HG03378 (cell line): ENCODE measurements around the gene SLC8B1.

ENCODE experiments used
- ATAC-seq: cut with Tn5 transposase; IDR thresholded peaks from one replicate; pipeline ENCODE4 v1.9.1; 2021; ENCODE audit warnings: mild to moderate bottlenecking, moderate library complexity; ENCODE audit not compliant: unreplicated experiment

SLC8B1 gene

DNA sequence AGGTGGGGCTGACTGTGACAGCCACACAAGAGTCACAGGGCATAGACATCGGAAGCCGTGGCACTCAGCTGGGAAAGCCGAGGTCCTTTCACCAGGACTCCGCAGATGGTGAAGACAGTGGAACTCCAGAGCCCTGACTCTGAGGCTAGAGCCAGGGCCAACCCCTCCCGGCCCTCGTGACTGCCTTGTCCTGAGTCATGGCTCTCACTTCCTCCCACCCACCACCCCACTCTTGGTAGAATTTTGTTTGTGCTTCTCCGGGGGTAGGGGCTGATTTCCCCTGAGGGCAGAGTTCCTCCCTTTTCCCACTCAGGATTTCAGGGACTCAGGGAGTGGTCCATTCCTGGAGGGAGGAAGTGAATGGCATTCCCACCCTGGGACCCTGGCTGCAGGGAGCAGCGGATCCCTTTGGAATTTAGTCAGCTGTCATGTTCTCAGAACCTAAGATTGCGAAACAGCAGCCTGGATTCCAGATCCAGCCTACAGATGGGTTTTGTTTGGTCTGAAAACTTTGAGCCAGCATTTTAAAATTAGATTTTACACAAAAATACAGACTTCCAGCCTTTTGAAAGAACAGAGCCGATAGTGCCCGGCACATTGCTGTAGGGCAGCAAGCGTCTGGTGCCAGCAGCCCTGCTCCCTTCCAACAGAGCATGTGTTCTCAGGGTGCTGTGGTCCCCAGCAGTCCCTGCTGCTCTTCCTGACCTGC, 62.9 kb downstream of the SLC8B1 start:
- ATAC-seq, result no peak

DNA sequence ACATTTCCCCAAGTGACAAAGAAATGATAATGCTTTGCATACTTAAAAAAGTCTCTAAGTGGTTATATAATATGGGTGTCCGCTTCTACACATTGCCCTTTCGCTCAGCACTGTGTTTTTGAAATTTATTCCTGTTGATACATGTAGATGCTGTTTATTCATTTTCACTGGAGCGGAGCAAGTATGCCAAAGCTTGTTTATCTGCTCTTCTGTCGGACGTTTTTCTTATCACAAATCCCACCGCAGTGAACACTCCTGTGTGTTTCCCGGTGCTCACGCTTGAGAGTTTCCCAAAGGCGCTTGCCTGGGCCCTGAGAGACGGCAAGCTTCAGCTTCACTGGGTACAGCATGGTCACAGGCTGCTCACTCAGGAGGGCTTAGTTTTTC, 63.5 kb downstream of the SLC8B1 start:
- ATAC-seq, result no peak

DNA sequence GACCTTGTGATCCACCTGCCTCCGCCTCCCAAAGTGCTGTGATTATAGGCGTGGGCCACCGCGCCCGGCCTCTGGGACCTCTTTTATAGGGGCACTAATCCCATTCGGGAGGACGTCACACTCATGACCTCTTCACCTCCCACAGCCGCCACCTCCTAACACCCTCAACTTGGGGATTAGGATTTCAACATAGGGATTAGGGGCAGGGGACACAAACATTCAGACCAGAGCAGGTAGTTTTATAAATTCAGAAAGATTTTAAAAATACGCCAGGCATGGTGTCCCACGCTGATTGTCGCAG, 64.2 kb downstream of the SLC8B1 start:
- no peak for ATAC-seq

DNA sequence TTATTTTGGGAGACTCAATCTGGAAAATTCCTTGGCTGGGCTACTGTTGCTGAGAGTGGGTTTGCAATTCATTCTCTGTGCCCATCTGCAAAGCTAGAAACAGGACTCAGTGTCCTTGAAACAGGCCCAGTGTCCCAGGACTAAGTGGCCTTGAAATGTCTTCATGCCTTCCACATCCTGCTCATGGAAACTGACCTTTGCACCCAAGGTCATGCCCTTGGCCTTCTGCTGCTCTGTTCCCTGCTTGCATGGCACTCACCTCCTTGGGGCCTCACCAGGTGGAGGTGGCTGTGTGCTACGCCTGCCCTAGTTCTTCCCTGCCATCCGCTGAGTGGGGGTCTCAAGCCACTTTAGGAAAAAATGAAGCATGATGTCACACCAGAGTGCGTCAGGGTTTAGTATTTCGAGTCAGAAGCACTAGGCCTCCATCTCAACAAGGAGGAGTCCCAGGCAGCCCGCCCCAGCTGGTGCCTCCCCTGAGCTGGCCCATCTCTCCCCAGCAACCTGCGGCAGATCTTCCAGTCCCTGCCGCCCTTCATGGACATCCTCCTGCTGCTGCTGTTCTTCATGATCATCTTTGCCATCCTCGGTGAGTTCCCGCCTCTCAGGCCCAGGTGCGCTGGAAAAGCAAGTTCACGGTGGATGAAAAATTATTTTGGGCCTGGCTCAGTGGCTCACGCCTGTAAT, 65.5 kb downstream of the SLC8B1 start:
- no peak for ATAC-seq

DNA sequence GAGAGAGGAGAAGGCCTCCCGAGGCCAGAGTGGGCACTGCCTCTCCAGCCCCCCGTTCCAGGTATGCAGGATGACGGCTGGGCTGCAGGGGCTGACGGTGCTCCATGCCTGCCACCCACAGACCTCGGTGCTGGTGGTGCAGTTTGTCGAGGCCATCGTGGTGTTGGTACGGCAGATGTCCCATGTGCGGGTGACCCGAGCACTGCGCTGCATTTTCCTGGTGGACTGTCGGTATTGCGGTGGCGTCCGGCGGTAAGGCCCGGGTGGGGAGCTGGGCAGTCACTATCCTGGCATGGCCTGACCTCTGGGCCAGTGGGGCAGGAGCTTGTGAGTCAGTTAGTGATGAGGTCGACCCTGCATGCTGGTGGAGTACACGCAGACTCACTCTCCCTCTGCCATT, 66.3 kb downstream of the SLC8B1 start:
- ATAC-seq, result no peak

DNA sequence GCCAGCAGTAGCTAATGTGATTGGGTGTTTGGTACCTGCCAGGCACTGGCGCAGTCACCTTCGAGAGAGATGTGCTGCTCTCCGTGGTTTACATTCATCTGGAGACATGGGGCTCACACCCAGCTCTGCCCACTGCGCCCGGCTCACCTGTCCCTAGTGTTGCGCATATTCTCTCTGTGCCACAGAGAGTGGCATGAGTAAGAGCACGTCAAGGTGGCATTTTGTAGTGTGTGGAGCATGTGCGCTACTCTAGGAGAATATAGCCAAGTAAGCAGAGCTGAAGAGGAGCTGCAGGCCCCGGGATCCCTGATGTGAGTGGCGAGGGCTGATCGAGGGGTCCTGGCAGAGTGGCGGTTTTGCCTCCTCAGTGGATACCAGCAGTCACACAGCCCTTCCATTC, 66.8 kb downstream of the SLC8B1 start:
- no peak for ATAC-seq

DNA sequence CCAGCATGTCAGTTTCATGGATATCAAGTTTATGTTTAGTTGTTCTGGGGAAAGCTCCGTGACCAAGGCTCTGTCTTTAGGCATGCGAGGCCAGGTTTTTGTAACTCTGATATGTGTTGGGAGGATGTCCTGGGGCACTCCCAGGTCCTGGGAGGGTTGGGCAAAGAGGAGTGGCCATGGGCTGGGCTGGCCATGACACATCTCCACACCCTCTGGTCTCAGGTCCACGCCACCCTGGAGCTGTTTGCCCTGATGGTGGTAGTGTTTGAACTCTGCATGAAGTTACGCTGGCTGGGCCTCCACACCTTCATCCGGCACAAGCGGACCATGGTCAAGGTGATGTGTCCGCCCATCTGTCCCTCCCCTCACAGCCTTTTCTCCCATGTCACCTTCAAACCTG, 67.3 kb downstream of the SLC8B1 start:
- no peak for ATAC-seq

DNA sequence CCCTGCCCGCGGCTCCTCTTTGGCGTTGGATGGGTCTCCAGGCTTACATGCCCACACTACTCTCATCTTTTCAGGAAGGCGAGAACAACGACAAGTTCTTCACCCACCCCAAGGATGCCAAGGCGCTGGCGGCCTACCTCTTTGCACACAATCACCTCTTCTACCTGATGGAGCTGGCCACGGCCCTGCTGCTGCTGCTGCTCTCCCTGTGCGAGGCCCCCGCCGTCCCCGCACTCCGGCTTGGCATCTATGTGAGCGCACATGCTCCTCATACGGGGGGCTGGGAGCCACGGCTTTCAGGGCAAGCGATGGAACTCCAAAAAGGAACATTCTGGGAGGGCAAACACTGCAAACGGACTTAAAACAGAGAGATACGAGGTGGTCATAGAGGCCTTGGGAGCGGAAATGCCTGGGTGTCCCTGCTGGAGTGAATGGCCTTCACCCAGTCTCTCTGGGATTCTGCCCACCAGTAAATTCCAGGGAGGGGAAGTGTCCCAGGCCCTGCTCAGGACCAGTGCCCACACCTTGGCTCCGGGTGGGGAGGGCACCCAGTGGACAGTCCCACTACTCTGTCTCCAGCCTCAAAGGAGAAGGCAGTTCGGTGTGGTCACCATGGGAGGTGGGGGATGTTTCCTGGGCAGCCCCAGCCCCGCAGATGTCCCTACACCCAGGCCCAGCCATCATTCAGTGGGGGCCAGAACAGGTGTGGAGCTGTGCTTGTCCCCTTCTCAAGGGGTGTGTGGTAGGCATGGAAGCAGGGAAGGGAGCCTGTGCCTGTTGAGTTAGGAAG, 68.6 kb downstream of the SLC8B1 start:
- no peak for ATAC-seq

DNA sequence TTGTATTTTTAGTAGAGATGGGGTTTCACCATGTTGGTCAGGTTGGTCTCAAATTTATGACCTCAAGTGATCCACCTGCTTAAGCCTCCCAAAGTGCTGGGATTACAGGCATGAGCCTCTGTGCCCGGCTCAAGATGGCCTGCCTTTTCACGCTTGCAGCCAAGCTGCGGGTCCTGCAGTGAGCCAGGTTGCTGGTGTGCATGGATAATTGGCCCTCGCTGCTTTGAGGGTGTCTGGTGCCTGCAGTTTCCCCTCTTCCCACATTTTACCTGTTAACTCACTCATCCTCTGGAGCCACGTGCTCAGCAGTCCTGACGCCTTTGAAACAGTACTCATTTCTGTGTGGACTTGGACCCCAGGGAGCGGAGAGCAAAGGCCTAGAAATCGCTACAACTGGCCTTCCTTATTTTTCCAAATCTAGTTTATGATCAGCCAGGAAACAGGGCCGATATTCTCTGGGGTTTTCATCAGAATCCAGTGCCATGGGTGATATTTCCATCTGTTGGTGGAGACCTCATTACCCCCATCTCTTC, 71.4 kb downstream of the SLC8B1 start:
- no peak for ATAC-seq

DNA sequence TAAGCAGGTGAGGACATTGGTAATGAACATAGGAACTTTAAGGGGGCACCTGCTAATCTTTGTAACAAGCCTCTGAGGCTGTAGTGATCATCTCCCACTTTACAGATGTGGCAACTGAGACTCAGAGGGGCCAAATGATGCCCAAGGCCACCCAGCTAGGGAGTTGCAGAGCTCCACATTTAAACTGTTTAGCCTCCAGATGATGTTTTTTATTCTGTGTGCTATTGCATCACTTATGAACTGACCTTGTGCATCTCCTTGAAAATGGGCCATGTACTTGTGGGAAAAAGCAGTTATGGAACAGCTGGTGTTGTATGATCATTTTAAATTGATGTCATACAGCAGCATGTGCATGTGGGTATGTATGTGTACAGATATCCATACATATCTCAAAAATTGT, 72.2 kb downstream of the SLC8B1 start:
- no peak for ATAC-seq

DNA sequence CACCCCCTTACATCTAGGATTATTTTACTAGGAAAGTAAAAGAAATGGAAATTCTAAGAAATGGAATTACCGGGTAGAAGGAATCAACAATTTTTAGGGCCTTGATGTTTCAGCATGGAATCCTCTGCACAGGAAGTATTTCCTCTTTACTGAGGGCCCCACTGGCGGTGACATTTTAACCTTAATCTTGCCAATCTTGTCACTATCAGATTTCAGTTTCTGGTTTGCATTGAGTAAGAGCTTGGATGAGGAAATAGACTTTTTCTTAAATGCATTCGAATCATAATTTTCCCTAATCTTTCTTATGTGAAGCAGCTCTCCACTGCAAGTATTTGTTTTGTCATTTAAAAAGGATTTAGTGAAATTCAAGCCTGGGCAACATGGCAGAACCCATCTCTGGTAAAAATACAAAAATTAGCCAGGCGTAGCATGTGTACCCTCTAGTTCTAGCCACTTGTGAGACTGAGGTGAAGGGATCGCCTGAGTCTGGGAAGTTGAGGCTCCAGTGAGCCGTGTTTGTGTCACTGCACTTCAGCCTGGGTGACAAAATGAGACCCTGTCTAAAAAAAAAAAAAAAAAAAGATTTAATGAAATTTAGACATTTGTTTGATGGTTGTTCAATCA, 73.0 kb downstream of the SLC8B1 start:
- no peak for ATAC-seq

DNA sequence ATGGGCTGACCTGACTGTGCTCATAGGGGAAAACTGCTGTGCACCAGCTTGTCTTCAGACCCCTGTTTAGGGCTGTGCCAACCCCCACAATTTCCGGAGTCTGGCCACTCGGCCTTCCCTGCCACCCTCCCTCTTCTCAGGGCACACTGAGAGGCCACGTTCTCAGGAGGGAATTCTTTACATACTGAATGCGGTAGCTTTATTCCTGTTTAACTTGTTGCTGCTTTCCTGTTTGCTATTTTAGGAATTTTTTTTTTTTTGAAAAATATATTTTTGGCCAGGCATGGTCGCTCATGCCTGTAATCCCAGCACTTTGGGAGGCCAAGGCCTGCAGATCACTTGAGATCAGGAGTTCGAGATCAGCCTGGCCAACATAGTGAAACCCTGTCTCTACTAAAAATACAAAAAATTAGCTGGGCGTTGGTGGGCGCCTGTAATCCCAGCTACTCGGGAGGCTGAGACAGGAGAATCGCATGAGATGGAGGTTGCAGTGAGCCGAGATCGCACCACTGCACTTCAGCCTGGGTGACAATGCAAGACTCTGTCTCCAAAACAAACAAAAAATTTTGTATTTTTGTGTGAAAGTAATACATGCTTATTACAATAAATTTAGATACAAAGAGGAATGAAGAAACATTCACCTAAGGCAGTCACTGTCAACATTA, 74.1 kb downstream of the SLC8B1 start:
- ATAC-seq, result no peak

DNA sequence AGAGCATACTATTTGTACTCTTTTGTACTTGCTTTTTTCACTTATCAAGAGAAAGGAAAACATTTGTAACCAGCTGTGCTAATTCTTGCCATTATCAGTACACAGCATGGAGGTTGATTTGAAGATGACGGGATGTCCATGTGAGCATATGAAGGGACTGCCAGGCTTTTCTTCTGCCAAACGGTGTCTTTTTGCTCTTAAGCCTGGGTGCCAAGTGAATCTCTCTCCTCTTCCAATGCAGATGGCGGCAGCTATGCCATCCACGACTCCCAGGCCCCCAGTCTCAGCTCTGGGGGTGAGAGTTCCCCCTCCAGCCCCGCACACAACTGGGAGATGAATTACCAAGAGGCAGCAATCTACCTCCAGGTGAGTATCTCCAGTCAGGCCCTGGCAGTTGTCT, 74.8 kb downstream of the SLC8B1 start:
- ATAC-seq, result no peak

DNA sequence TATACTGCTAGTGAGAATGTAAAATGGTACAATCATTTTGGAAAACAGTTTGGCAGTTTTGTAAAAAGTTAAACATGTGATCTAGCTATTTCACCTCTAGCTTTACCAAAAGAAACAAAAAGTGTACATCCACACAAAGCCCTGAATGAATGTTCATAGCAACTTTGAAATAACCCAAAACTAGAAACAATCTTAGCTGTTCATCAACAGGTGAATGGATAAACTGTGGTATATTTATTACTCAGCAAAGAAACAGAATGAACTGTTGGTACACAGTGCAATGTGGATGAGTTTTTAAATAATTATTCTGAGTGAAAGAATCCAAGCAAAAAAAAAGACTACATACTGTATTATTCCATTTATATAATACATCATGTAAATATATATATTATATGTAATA, 77.3 kb downstream of the SLC8B1 start:
- no peak for ATAC-seq

DNA sequence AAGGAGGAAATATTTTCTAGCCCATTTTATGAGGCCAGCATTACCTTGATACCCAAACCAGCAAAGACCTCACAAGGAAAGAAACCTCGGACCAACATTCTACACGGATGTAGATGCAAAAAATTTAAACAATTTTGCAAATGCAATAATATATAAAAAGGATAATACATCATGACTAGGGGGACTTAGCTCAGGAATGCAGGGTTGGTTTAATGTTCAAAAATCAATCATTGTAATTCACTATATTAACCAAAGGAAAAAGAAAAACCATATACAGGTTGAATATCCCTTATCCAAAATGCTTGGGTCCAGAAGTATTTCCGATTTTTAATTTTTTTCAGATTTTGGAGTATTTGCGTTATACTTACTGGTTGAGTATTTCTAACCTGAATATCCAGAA, 80.6 kb downstream of the SLC8B1 start:
- ATAC-seq, result no peak

DNA sequence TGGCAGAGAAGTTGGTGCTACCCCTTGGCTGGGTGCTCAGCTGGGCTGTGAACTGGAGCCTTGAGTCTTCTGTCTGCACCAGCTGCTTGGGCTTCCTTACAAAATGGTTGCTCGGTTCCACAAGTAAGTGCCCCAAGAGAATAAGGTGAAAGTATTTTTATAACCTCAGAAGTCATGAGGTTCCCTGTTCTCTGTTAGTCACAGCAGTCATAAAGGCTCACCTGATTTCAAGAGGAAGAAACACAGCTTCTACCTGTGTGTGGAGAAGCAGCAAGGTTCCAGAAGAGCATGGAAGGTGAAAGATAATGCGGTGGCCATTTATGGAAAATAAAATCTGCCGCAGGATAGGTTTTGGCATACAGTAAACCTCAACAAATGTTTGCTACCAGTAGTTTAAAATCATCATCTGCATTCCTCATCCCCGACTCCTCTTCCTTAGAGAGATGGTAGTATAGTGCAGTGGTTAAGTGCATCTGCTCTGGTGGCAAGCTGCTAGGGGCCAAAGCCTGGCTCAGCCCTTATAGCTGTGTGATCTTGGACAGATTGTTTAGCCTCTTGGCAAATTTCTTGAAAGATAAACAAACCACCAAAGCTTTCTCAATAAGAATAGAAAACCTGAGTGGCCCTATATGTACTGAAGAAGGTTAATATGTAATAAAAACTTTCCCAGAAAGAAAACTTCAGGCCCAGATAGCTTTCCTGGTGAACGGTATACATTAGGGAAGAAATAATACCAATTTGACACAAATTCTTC, 81.2 kb downstream of the SLC8B1 start:
- no peak for ATAC-seq

DNA sequence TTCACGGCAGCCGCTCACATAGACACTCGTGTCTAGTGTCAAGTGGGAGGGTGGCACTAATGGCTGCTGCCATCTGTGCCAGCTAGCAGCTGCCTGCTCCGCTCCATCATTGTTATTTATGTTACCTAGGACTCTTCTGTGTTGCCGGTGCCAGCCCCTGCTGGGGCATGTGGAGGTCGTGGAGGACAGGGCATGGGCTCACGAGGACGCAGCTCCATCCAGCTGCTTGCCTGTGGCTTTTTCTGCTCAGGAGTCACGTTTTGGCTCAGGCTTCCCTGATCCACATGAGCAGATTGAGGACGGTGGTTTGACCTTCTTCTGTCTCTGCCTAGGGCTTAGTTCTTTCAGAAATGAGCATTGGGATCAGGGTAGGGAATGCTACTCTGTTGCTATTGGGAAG, 82.4 kb downstream of the SLC8B1 start:
- ATAC-seq, result no peak

DNA sequence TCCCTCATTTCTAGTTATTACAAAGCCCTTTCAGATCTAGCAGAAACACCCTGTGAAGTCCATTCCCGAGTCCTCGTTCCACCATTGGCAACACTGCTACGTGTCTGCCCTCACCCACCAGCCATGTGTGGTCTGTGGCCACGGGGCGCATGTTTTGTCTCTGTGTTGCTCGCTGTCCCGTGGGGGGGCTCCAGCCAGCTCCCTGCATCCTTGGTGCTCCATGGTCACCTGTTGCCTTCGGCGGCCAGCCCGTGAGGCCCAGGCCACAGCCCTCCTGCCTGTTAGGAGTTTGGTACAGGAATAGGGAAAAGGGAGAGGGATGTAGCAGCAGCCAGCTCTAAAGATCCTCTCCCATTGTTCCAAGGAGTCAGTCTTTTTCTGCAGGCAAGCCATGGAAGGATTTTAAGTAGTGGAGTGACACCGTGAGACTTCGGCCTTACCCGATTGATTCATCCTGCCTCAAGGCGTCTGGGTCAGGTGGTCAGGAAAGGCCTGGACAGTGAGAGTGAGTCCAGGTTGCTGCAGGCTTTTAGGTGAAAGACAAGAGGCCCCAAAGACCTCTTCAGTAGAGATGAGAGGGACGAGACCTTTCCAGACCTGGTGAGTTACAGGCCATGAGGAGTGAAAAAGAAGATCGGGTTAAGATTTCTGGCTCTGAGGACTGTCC, 83.4 kb downstream of the SLC8B1 start:
- ATAC-seq, result no peak

DNA sequence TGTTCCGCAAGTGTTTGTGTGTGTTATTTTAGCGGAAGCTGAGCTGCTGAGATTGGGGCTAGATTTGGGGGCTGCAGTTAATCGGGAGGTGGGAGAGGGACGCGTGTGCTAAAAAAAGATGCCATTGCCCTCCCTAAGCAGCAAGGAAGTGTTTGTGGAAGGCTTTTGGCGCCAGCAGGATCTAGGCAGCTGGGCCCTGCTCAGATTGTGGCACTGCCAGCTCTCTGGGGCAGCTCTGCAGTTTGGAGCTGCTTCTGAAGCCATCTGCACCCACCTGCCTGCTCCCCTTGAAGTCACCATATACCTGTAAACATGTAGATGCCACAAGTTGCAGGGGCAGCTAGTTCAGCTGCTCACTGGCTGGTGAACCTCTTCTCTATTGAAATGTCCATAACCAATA, 84.9 kb downstream of the SLC8B1 start:
- ATAC-seq, result no peak

DNA sequence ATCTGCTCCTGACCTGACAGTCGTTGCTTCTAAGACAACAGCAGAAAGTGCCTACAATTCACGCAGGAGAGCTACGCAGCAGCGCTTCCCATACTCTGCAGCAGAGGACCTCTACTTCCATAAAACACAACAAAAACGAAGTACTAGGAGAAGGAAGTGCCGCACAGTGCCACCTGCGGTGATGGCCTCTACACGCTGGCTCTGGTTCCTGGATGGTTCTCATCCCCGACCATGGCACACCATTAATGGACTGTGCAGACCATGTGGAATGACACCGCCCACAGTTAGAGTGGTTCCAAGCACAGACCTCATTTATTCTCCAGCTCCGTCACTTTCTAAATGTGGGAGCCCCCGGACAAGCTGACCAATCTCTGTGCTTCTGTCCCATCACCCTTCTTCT, 85.4 kb downstream of the SLC8B1 start:
- ATAC-seq, result no peak
